ENCODE data around the gene ZNF747. TPM values are rescaled to one million over a fixed set of nuclear protein-coding genes. Genes with fewer than 3 reads are reported as not detected.

ZNF747 gene
- polyA plus RNA-seq, 4 donors, result 8.8 to 10.6 (median 10.5) TPM

Other genes with a start within 250 kb of the ZNF747 start
- 10 to 100 TPM; 42.1 to 56.7 (median 55.7) TPM for gene CD2BP2, start 179.6 kb downstream of the ZNF747 start, polyA plus RNA-seq (ENCODE audit: insufficient read length in 4 of 4)
- gene TBC1D10B, start 164.4 kb downstream of the ZNF747 start, polyA plus RNA-seq (ENCODE audit: insufficient read length in 4 of 4), result 10 to 100 TPM; 28.2 to 44.1 (median 34.2) TPM
- gene MYL11, start 160.1 kb downstream of the ZNF747 start, polyA plus RNA-seq (ENCODE audit: insufficient read length in 4 of 4), result 1 to 10 TPM in 3 of 4 donors, not detected in 1; 1.2 to 1.4 (median 1.2) TPM
- gene SEPTIN1, start 152.3 kb downstream of the ZNF747 start, polyA plus RNA-seq (ENCODE audit: insufficient read length in 4 of 4), result 1 to 10 TPM; 1.3 to 4.0 (median 2.1) TPM
- gene ZNF48, start 139.4 kb downstream of the ZNF747 start, polyA plus RNA-seq (ENCODE audit: insufficient read length in 4 of 4), result 10 to 100 TPM; 10.1 to 15.4 (median 13.1) TPM
- 10 to 100 TPM in 1 of 4 donors, 1 to 10 TPM in 3; 4.6 to 10.0 (median 5.2) TPM for gene ZNF771, start 127.3 kb downstream of the ZNF747 start, polyA plus RNA-seq (ENCODE audit: insufficient read length in 4 of 4)
- gene DCTPP1, start 104.8 kb downstream of the ZNF747 start, polyA plus RNA-seq (ENCODE audit: insufficient read length in 4 of 4), result 10 to 100 TPM; 31.4 to 50.4 (median 41.3) TPM
- 10 to 100 TPM; 31.6 to 94.3 (median 89.1) TPM for gene SEPHS2, start 89.0 kb downstream of the ZNF747 start, polyA plus RNA-seq (ENCODE audit: insufficient read length in 4 of 4)
- gene ITGAL, start 62.1 kb downstream of the ZNF747 start, polyA plus RNA-seq (ENCODE audit: insufficient read length in 4 of 4), result 1 to 10 TPM; 1.4 to 2.5 (median 2.1) TPM
- 10 to 100 TPM; 36.0 to 69.0 (median 50.0) TPM for gene ZNF768, start 8.3 kb downstream of the ZNF747 start, polyA plus RNA-seq (ENCODE audit: insufficient read length in 4 of 4)
- gene ZNF764, start 23.5 kb upstream of the ZNF747 start, polyA plus RNA-seq (ENCODE audit: insufficient read length in 4 of 4), result 10 to 100 TPM; 10.2 to 15.4 (median 11.6) TPM
- 10 to 100 TPM; 10.5 to 17.5 (median 13.3) TPM for gene ZNF688, start 36.9 kb upstream of the ZNF747 start, polyA plus RNA-seq (ENCODE audit: insufficient read length in 4 of 4)
- 10 to 100 TPM; 16.8 to 31.6 (median 19.6) TPM for gene ZNF785, start 50.8 kb upstream of the ZNF747 start, polyA plus RNA-seq (ENCODE audit: insufficient read length in 4 of 4)
- 10 to 100 TPM; 10.6 to 14.6 (median 13.2) TPM for gene ZNF689, start 75.5 kb upstream of the ZNF747 start, polyA plus RNA-seq (ENCODE audit: insufficient read length in 4 of 4)
- 10 to 100 TPM; 32.8 to 54.7 (median 44.2) TPM for gene PRR14, start 116.1 kb upstream of the ZNF747 start, polyA plus RNA-seq (ENCODE audit: insufficient read length in 4 of 4)
- gene FBRS, start 123.6 kb upstream of the ZNF747 start, polyA plus RNA-seq (ENCODE audit: insufficient read length in 4 of 4), result 10 to 100 TPM; 45.4 to 85.1 (median 52.8) TPM
- gene SRCAP, start 164.3 kb upstream of the ZNF747 start, polyA plus RNA-seq (ENCODE audit: insufficient read length in 4 of 4), result 10 to 100 TPM; 27.7 to 44.9 (median 33.2) TPM
- gene PHKG2, start 213.6 kb upstream of the ZNF747 start, polyA plus RNA-seq (ENCODE audit: insufficient read length in 4 of 4), result 10 to 100 TPM; 19.4 to 44.5 (median 26.0) TPM
- 10 to 100 TPM in 1 of 4 donors, 1 to 10 TPM in 3; 2.2 to 12.2 (median 8.5) TPM for gene CFAP119, start 227.2 kb upstream of the ZNF747 start, polyA plus RNA-seq (ENCODE audit: insufficient read length in 4 of 4)
- gene RNF40, start 227.5 kb upstream of the ZNF747 start, polyA plus RNA-seq (ENCODE audit: insufficient read length in 4 of 4), result 100 to 1,000 TPM; 108 to 129 (median 121) TPM

Data from left renal pelvis (tissue), 4 donors.